WTC11 (cell line): ENCODE results near the gene ATF6B.

Experiments used
- FOXP1 ChIP-seq: sonication (generic); formaldehyde crosslinking; IDR thresholded peaks from 2 replicates; pipeline ENCODE4 v1.8.0; 2022; ENCODE audit warnings: missing genetic modification reagents, mild to moderate bottlenecking, moderate library complexity, borderline replicate concordance
- TEAD4 ChIP-seq: sonication (generic); formaldehyde crosslinking; IDR thresholded peaks from 2 replicates; pipeline ENCODE4 v1.8.0; 2022; ENCODE audit warnings: mild to moderate bottlenecking, missing genetic modification reagents
- TF ChIP-seq, protein P1 (sequence below): fragments of 200-600 bp; IDR thresholded peaks from 2 replicates; pipeline ENCODE4 v1.8.0; 2022; ENCODE audit warnings: antibody characterized with exemption

- TF ChIP-seq TEAD4 (CRISPR knock-in tag): no peak
- TF ChIP-seq FOXP1 (CRISPR knock-in tag): no peak
- TF ChIP-seq, protein P1, sequence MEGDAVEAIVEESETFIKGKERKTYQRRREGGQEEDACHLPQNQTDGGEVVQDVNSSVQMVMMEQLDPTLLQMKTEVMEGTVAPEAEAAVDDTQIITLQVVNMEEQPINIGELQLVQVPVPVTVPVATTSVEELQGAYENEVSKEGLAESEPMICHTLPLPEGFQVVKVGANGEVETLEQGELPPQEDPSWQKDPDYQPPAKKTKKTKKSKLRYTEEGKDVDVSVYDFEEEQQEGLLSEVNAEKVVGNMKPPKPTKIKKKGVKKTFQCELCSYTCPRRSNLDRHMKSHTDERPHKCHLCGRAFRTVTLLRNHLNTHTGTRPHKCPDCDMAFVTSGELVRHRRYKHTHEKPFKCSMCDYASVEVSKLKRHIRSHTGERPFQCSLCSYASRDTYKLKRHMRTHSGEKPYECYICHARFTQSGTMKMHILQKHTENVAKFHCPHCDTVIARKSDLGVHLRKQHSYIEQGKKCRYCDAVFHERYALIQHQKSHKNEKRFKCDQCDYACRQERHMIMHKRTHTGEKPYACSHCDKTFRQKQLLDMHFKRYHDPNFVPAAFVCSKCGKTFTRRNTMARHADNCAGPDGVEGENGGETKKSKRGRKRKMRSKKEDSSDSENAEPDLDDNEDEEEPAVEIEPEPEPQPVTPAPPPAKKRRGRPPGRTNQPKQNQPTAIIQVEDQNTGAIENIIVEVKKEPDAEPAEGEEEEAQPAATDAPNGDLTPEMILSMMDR: no peak
Observed at GRCh38 chr6:32127409-32127716, 683 bp downstream of the ATF6B start.
